Esophagus muscularis mucosa (tissue), 4 donors: ENCODE data around the gene SNAPC3.

ENCODE experiments used
- CTCF ChIP-seq, 3 experiments: fragments of 200-600 bp in 2 of 3; fragments of 450-650 bp in 1 of 3; sonication (generic) in 2 of 3; IDR thresholded peaks; one replicate each; pipeline ENCODE4 v1.5.1; 2017 to 2019; ENCODE audit warnings: antibody characterized with exemption in 3 of 3, mild to moderate bottlenecking in 2 of 3, moderate library complexity in 1 of 3
- EP300 ChIP-seq: sonication (generic); formaldehyde crosslinking; IDR thresholded peaks from one replicate; pipeline ENCODE4 v1.6.1; 2017; ENCODE audit warnings: antibody characterized with exemption
- POLR2A ChIP-seq: fragments of 450-650 bp; IDR thresholded peaks from one replicate; pipeline ENCODE4 v1.6.1; 2017; ENCODE audit warnings: antibody characterized with exemption, moderate library complexity, mild to moderate bottlenecking, low read depth

DNA sequence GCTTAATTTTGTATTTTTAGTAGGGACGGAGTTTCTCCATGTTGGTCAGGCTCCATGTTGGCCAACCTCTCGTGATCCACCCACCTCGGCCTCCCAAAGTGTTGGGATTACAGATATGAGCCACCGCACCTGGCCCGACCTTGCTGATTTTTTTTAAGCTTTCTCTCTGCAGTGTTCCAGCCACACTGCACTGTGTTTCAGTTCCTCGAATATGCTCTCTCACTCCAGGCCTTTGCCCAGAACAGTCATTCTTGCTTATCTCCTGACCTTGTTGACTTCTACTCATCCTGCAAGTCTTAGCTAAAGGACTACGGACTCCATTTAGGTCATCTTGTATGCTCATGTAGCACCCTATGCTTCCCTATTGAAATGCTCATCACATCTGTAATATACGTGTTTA lies 3.3 kb downstream of the SNAPC3 start:
- no peak for TF ChIP-seq CTCF (IDR thresholded peaks at IDR 0.05)
- no peak for TF ChIP-seq EP300
- TF ChIP-seq POLR2A, result no peak
